NB4 (cell line): ENCODE data around the gene FAM83D.

ENCODE experiments used
- CTCF ChIP-seq: IDR thresholded peaks from one replicate; pipeline ENCODE4 v1.5.1; 2012; ENCODE audit warnings: low read depth, low read length
- POLR2A ChIP-seq: IDR thresholded peaks from 2 replicates; pipeline ENCODE4 v1.6.1; 2011; ENCODE audit warnings: mild to moderate bottlenecking; ENCODE audit not compliant: insufficient read length; ENCODE audit errors: extremely low read depth

GRCh38 chr20:38937978-38938473 lies 11.8 kb downstream of the FAM83D start:
- no peak for TF ChIP-seq CTCF
- no peak for TF ChIP-seq POLR2A
